Stimulated activated naive CD4-positive, alpha-beta T cell (primary cell): ENCODE measurements around the gene EDNRA.
A peak's percentile ranks its signal among the peaks of the same experiment; 100 is the strongest.

Experiments
- DNase-seq, 6 experiments: peaks; one replicate each; lab custom pipeline; 2025; lab: John Stamatoyannopoulos, UW

EDNRA gene

GRCh38 chr4:147589586-147589985, 108.7 kb downstream of the EDNRA start:
- DNase-seq: no peak

- DNase-seq: peak in 3 of 6 experiments; percentile 0 to 5 (median 2)
These were observed 109.5 kb downstream of the EDNRA start for GRCh38 chr4:147590249-147590920.

- no peak for DNase-seq
These were observed 110.2 kb downstream of the EDNRA start for GRCh38 chr4:147591106-147591505.

- no peak for DNase-seq
These were observed 113.2 kb downstream of the EDNRA start for GRCh38 chr4:147594107-147594506.
